Neural cell (in vitro differentiated cells): ENCODE results near the gene DOCK8. TPM values are rescaled to one million over a fixed set of nuclear protein-coding genes. Genes with fewer than 3 reads are reported as not detected.

ENCODE experiments used
- H2AFZ ChIP-seq: fragments of 200-600, 300-800 bp; sonication (generic), shearing (Covaris generic); 2 replicates; pipeline ENCODE4 v1.6.0; 2014; ENCODE audit warnings: low read depth, mild to moderate bottlenecking, antibody characterized with exemption, low read length, moderate library complexity
- H3F3A ChIP-seq: fragments of 200-600 bp; shearing (Covaris generic); 2 replicates; pipeline ENCODE4 v1.6.1; 2016; ENCODE audit warnings: mild to moderate bottlenecking, moderate library complexity, mixed read lengths, antibody characterized with exemption, low read length; ENCODE audit not compliant: insufficient read depth, poor library complexity, severe bottlenecking
- H3K27ac ChIP-seq: fragments of 200-600, 300-800 bp; sonication (generic), shearing (Covaris generic); 2 replicates; pipeline ENCODE4 v1.5.1; 2014; ENCODE audit warnings: mild to moderate bottlenecking, low read length, moderate library complexity
- H3K27me3 ChIP-seq: fragments of 300-800, 200-600 bp; sonication (generic), shearing (Covaris generic); 2 replicates; pipeline ENCODE4 v1.6.0; 2014; ENCODE audit warnings: mild to moderate bottlenecking, low read depth, low read length, moderate library complexity; ENCODE audit not compliant: insufficient read depth
- H3K36me3 ChIP-seq: fragments of 300-800, 200-600 bp; sonication (generic), shearing (Covaris generic); 2 replicates; pipeline ENCODE4 v1.5.1; 2014; ENCODE audit warnings: mild to moderate bottlenecking, antibody characterized with exemption, low read length, moderate library complexity; ENCODE audit not compliant: insufficient read depth
- H3K4me2 ChIP-seq: fragments of 300-800, 200-600 bp; sonication (generic), shearing (Covaris generic); 2 replicates; pipeline ENCODE4 v1.6.0; 2014; ENCODE audit warnings: mild to moderate bottlenecking, low read length
- H3K4me3 ChIP-seq: fragments of 300-800, 200-600 bp; sonication (generic), shearing (Covaris generic); 2 replicates; pipeline ENCODE4 v1.5.1; 2014; ENCODE audit warnings: mild to moderate bottlenecking, low read length, moderate library complexity
- H3K79me2 ChIP-seq: fragments of 200-600 bp; shearing (Covaris generic); replicated peaks from 2 replicates; pipeline ENCODE4 v1.6.0; 2014; ENCODE audit warnings: mild to moderate bottlenecking, low read length, moderate library complexity; ENCODE audit not compliant: insufficient read depth
- H3K9ac ChIP-seq: fragments of 300-800, 200-600 bp; sonication (generic), shearing (Covaris generic); 2 replicates; pipeline ENCODE4 v1.6.1; 2016; ENCODE audit warnings: mild to moderate bottlenecking, low read length, mixed read lengths
- H3K9me2 ChIP-seq: fragments of 200-600 bp; shearing (Covaris generic); 2 replicates; pipeline ENCODE4 v1.6.1; 2016; ENCODE audit warnings: mild to moderate bottlenecking, low read length, mixed read lengths; ENCODE audit not compliant: insufficient read depth
- H3K9me3 ChIP-seq: fragments of 200-600, 300-800 bp; sonication (generic), shearing (Covaris generic); 2 replicates; pipeline ENCODE4 v1.6.1; 2016; ENCODE audit warnings: mild to moderate bottlenecking, mixed run types, low read length, moderate library complexity, mixed read lengths
- H4K20me1 ChIP-seq: fragments of 200-600 bp; shearing (Covaris generic); 2 replicates; pipeline ENCODE4 v1.6.1; 2016; ENCODE audit warnings: mild to moderate bottlenecking, mixed run types; ENCODE audit not compliant: insufficient read depth
- CTCF ChIP-seq: fragments of 450-650 bp; IDR thresholded peaks from 2 replicates; pipeline ENCODE4 v1.5.1; 2014; ENCODE audit warnings: antibody characterized with exemption, mild to moderate bottlenecking, moderate library complexity; ENCODE audit not compliant: poor library complexity, severe bottlenecking
- EP300 ChIP-seq: fragments of 450-650 bp; conservative IDR thresholded peaks from 2 replicates; pipeline ENCODE4 v1.6.1; 2014; ENCODE audit warnings: antibody characterized with exemption, mild to moderate bottlenecking, moderate library complexity; ENCODE audit not compliant: poor library complexity, severe bottlenecking
- EZH2 ChIP-seq: fragments of 200-600, 300-800 bp; shearing (Covaris generic), sonication (generic); IDR thresholded peaks from 2 replicates; pipeline ENCODE4 v1.6.1; 2014; ENCODE audit warnings: antibody characterized with exemption, low read length, borderline replicate concordance, mild to moderate bottlenecking; ENCODE audit not compliant: insufficient read depth, poor library complexity, severe bottlenecking
- MXI1 ChIP-seq: fragments of 450-650 bp; conservative IDR thresholded peaks from 2 replicates; pipeline ENCODE4 v1.6.1; 2014; ENCODE audit warnings: antibody characterized with exemption, mild to moderate bottlenecking; ENCODE audit not compliant: poor library complexity, severe bottlenecking
- POLR2AphosphoS5 ChIP-seq: IDR thresholded peaks from 2 replicates; pipeline ENCODE4 v1.6.1; 2012
- RAD21 ChIP-seq: fragments of 450-650 bp; conservative IDR thresholded peaks from 2 replicates; pipeline ENCODE4 v1.6.1; 2014; ENCODE audit warnings: antibody characterized with exemption, mild to moderate bottlenecking, moderate library complexity
- REST ChIP-seq: IDR thresholded peaks from 2 replicates; pipeline ENCODE4 v1.6.1; 2012; ENCODE audit warnings: borderline replicate concordance
- SMC3 ChIP-seq: fragments of 450-650 bp; conservative IDR thresholded peaks from 2 replicates; pipeline ENCODE4 v1.6.1; 2014; ENCODE audit warnings: antibody characterized with exemption, mild to moderate bottlenecking, moderate library complexity; ENCODE audit not compliant: poor library complexity
- TAF1 ChIP-seq: IDR thresholded peaks from 2 replicates; pipeline ENCODE4 v1.6.1; 2012; ENCODE audit warnings: low read depth
- polyA plus RNA-seq: library from polyadenylated mRNA; depleted of rRNA; stranded (reverse); fragments of >200 nt; gene quantifications from 2 replicates; pipeline ENCODE4 v1.2.3, GENCODE V29; 2014

The DOCK8 gene
- polyA plus RNA-seq, 1 donor from 2014 or later: not detected

- Histone ChIP-seq H3K9me3 (no peaks in the 10 kb centered on the region), H3K4me2 (no peak overlapping the region), H3K9ac (no peak overlapping the region), H3K27ac (no peak overlapping the region), H3K4me3 (no peak overlapping the region), H2AFZ (no peak overlapping the region), H3K36me3 (no peaks in the 10 kb centered on the region), H3K79me2 (no peaks in the 10 kb centered on the region), H3K27me3 (no peaks in the 10 kb centered on the region), H4K20me1 (no peaks in the 10 kb centered on the region), H3F3A (no peaks in the 10 kb centered on the region), H3K9me2 (no peaks in the 10 kb centered on the region)
- TF ChIP-seq SMC3 (no peak), TAF1 (no peak), RAD21 (no peak), EP300 (no peak), EZH2 (no peak), MXI1 (no peak), CTCF (no peak), REST (no peak), POLR2AphosphoS5 (no peak)
These were observed 33.8 kb downstream of the DOCK8 start for GRCh38 chr9:248278-248961.

GRCh38 chr9:249025-249424 lies 34.4 kb downstream of the DOCK8 start:
- no peak overlapping the region for H3K9ac ChIP-seq
- H3F3A ChIP-seq: no peaks in the 10 kb centered on the region
- H2AFZ ChIP-seq: no peak overlapping the region
- no peaks in the 10 kb centered on the region for H3K27me3 ChIP-seq
- H4K20me1 ChIP-seq: no peaks in the 10 kb centered on the region
- no peak overlapping the region for H3K4me2 ChIP-seq
- no peak overlapping the region for H3K4me3 ChIP-seq
- H3K79me2 ChIP-seq: no peaks in the 10 kb centered on the region
- H3K27ac ChIP-seq: no peak overlapping the region
- H3K9me3 ChIP-seq: no peaks in the 10 kb centered on the region
- TF ChIP-seq EP300 (no peak), REST (no peak), EZH2 (no peak), SMC3 (no peak), TAF1 (no peak), RAD21 (no peak), MXI1 (no peak)
- H3K9me2 ChIP-seq: no peaks in the 10 kb centered on the region
- H3K36me3 ChIP-seq: no peaks in the 10 kb centered on the region
